ENCODE data around the gene MNAT1. TPM values are rescaled to one million over a fixed set of nuclear protein-coding genes. Genes with fewer than 3 reads are reported as not detected.
"Not testable (repeated sequence)": the region's sequence is repeated elsewhere in the genome, so short reads cannot be mapped to it uniquely, and the experiment has no call there.

The MNAT1 gene
- total RNA-seq, 1 experiment from 2014 or later = 44.6 TPM

- intact Hi-C loops (cut with micrococcal nuclease; ENCODE audit: unreplicated experiment) = loop anchor here (1.0 to 5.0 kb wide), 7 partner anchors 10 to 528 kb away; partner anchors contain the start of gene MNAT1
- DNase-seq = peak; percentile 75
- TF ChIP-seq, protein P1, sequence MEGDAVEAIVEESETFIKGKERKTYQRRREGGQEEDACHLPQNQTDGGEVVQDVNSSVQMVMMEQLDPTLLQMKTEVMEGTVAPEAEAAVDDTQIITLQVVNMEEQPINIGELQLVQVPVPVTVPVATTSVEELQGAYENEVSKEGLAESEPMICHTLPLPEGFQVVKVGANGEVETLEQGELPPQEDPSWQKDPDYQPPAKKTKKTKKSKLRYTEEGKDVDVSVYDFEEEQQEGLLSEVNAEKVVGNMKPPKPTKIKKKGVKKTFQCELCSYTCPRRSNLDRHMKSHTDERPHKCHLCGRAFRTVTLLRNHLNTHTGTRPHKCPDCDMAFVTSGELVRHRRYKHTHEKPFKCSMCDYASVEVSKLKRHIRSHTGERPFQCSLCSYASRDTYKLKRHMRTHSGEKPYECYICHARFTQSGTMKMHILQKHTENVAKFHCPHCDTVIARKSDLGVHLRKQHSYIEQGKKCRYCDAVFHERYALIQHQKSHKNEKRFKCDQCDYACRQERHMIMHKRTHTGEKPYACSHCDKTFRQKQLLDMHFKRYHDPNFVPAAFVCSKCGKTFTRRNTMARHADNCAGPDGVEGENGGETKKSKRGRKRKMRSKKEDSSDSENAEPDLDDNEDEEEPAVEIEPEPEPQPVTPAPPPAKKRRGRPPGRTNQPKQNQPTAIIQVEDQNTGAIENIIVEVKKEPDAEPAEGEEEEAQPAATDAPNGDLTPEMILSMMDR (IDR thresholded peaks at IDR 0.05; ENCODE audit: unreplicated experiment) = no peak
- H3K27ac Mint-ChIP-seq (ENCODE audit: unreplicated experiment) = peak within 1 kb of the TSS; percentile 87
- H3K27me3 Mint-ChIP-seq (ENCODE audit: unreplicated experiment) = no peaks in the 10 kb centered on the region
- peaks cover 34% of the 10 kb centered on the region for H3K36me3 Mint-ChIP-seq (ENCODE audit: insufficient read depth, unreplicated experiment)
- CTCF ChIA-PET = interaction anchor here (0.8 to 1.0 kb wide), 2 partner anchors 10 to 12 kb away, joined by 3 to 5 read pairs; no protein-coding TSS in a partner anchor
- H3K4me3 Mint-ChIP-seq (ENCODE audit: low read depth, unreplicated experiment) = peak within 1 kb of the TSS; percentile 92
- no TSS peak for BruUV-seq (replicated peaks)
- H3K9me3 Mint-ChIP-seq (ENCODE audit: low read depth, unreplicated experiment) = no peaks in the 10 kb centered on the region
- H3K4me1 Mint-ChIP-seq (ENCODE audit: low read depth, unreplicated experiment) = peaks cover 11% of the 10 kb centered on the region
These were observed 10.5 kb upstream of the MNAT1 start, which contains the start of gene SIX4 for GRCh38 chr14:60723907-60724618. Gene SIX4 (minus strand): TSS chr14:60724351. CDS start chr14:60724074, 277 bp downstream.

DNA sequence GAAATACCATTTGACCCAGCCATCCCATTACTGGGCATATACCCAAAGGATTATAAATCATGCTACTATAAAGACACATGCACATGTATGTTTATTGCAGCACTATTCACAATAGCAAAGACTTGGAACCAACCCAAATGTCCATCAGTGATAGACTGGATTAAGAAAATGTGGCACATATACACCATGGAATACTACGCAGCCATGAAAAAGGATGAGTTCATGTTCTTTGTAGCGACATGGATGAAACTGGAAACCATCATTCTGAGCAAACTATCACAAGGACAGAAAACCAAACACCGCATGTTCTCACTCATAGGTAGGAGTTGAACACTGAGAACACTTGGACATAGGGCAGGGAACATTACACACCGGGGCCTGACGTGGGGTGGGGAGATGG lies 3.3 kb upstream of the MNAT1 start:
- H3K27me3 Mint-ChIP-seq (ENCODE audit: unreplicated experiment); CTCF ChIA-PET; H3K9me3 Mint-ChIP-seq (ENCODE audit: low read depth, unreplicated experiment); H3K4me3 Mint-ChIP-seq (ENCODE audit: low read depth, unreplicated experiment); H3K4me1 Mint-ChIP-seq (ENCODE audit: low read depth, unreplicated experiment); BruUV-seq (replicated peaks); H3K27ac Mint-ChIP-seq (ENCODE audit: unreplicated experiment); intact Hi-C loops (cut with micrococcal nuclease; ENCODE audit: unreplicated experiment); DNase-seq: not testable (repeated sequence)
- peaks cover 16% of the 10 kb centered on the region for H3K36me3 Mint-ChIP-seq (ENCODE audit: insufficient read depth, unreplicated experiment)

- CTCF ChIA-PET = no interaction called here
- BruUV-seq (replicated peaks) = no TSS peak
These were observed 1.6 kb upstream of the MNAT1 start for GRCh38 chr14:60732840-60733483.

DNA sequence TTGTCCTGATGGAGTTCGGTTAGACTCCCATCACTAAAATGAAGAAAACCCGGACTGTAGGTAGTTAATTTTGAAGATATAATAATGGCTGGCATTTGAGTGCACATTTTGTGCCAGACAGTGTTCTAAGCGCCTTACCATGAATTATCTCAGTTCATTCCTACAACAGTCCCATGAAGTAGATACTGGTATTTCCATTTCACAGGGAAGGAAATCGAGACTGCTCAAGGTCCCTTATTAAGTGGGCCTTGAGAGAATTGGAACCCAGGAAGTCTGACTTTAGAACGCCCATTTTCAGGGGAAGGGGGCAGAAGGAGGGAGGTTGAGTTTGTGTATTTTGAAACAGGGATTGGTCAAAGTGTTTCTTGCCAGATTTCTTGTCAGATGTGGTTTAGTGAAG lies 855 bp downstream of the MNAT1 start:
- DNase-seq = no peak
- TF ChIP-seq, protein P1 (IDR thresholded peaks at IDR 0.05; ENCODE audit: unreplicated experiment) = no peak
- Mint-ChIP-seq H3K36me3 (ENCODE audit: insufficient read depth, unreplicated experiment) (peaks cover 16% of the 10 kb centered on the region), H3K4me3 (ENCODE audit: low read depth, unreplicated experiment) (peak overlapping the region; percentile 81), H3K4me1 (ENCODE audit: low read depth, unreplicated experiment) (peaks cover 8% of the 10 kb centered on the region), H3K9me3 (ENCODE audit: low read depth, unreplicated experiment) (no peaks in the 10 kb centered on the region), H3K27me3 (ENCODE audit: unreplicated experiment) (no peaks in the 10 kb centered on the region), H3K27ac (ENCODE audit: unreplicated experiment) (no peak overlapping the region)
- CTCF ChIA-PET = interaction anchor here (1.0 kb wide), 1 partner anchor 12 kb away, joined by 3 read pairs; no protein-coding TSS in a partner anchor
- intact Hi-C loops (cut with micrococcal nuclease; ENCODE audit: unreplicated experiment) = no loop called here
- TSS peak; percentile 61 for BruUV-seq (replicated peaks)

More at GRCh38 chr14:60732840-60733483, 1.6 kb upstream of the MNAT1 start:
- Mint-ChIP-seq H3K36me3 (ENCODE audit: insufficient read depth, unreplicated experiment) (peaks cover 16% of the 10 kb centered on the region), H3K27ac (ENCODE audit: unreplicated experiment) (no peak overlapping the region), H3K4me3 (ENCODE audit: low read depth, unreplicated experiment) (no peak overlapping the region), H3K27me3 (ENCODE audit: unreplicated experiment) (no peaks in the 10 kb centered on the region), H3K9me3 (ENCODE audit: low read depth, unreplicated experiment) (no peaks in the 10 kb centered on the region), H3K4me1 (ENCODE audit: low read depth, unreplicated experiment) (peaks cover 8% of the 10 kb centered on the region)
- TF ChIP-seq, protein P1 (IDR thresholded peaks at IDR 0.05; ENCODE audit: unreplicated experiment) = no peak
- intact Hi-C loops (cut with micrococcal nuclease; ENCODE audit: unreplicated experiment) = no loop called here
- DNase-seq = no peak
